HG02870 (cell line): ENCODE results near the gene MEOX1.

Experiments used
- ATAC-seq: cut with Tn5 transposase; IDR thresholded peaks from one replicate; pipeline ENCODE4 v1.9.1; 2021; ENCODE audit warnings: mild to moderate bottlenecking, moderate library complexity; ENCODE audit not compliant: unreplicated experiment

Gene MEOX1

GRCh38 chr17:43680461-43680860, 18.7 kb upstream of the MEOX1 start:
- ATAC-seq = no peak

GRCh38 chr17:43679911-43680310, 18.2 kb upstream of the MEOX1 start:
- ATAC-seq = no peak

GRCh38 chr17:43679401-43679800, 17.7 kb upstream of the MEOX1 start:
- no peak for ATAC-seq

GRCh38 chr17:43676471-43676870, 14.7 kb upstream of the MEOX1 start:
- ATAC-seq = no peak

- ATAC-seq = no peak
Observed at GRCh38 chr17:43674394-43674793, 12.7 kb upstream of the MEOX1 start.

GRCh38 chr17:43673516-43674323, 12.0 kb upstream of the MEOX1 start:
- no peak for ATAC-seq

GRCh38 chr17:43671755-43672519, 10.2 kb upstream of the MEOX1 start:
- ATAC-seq = no peak

GRCh38 chr17:43671031-43671692, 9.4 kb upstream of the MEOX1 start:
- ATAC-seq = no peak

- ATAC-seq = no peak
Observed at GRCh38 chr17:43670645-43671030, 8.9 kb upstream of the MEOX1 start.

GRCh38 chr17:43669971-43670644, 8.4 kb upstream of the MEOX1 start:
- no peak for ATAC-seq

GRCh38 chr17:43667947-43668348, 6.2 kb upstream of the MEOX1 start:
- ATAC-seq = no peak

- ATAC-seq = no peak
Observed at GRCh38 chr17:43667506-43667905, 5.8 kb upstream of the MEOX1 start.

GRCh38 chr17:43665937-43666236, 4.2 kb upstream of the MEOX1 start:
- ATAC-seq = no peak

- ATAC-seq = no peak
Observed at GRCh38 chr17:43665084-43665936, 3.6 kb upstream of the MEOX1 start.

- ATAC-seq = no peak
Observed at GRCh38 chr17:43664096-43664495, 2.4 kb upstream of the MEOX1 start.

GRCh38 chr17:43663383-43663782, 1.7 kb upstream of the MEOX1 start:
- no peak for ATAC-seq

- no peak for ATAC-seq
Observed at GRCh38 chr17:43662413-43663141, 855 bp upstream of the MEOX1 start.

GRCh38 chr17:43660816-43661493, 767 bp downstream of the MEOX1 start:
- ATAC-seq = no peak
